Measurements from ENCODE around the gene CISD3.
"Not testable (repeated sequence)": the region's sequence is repeated elsewhere in the genome, so short reads cannot be mapped to it uniquely, and the experiment has no call there.

The CISD3 gene

DNA sequence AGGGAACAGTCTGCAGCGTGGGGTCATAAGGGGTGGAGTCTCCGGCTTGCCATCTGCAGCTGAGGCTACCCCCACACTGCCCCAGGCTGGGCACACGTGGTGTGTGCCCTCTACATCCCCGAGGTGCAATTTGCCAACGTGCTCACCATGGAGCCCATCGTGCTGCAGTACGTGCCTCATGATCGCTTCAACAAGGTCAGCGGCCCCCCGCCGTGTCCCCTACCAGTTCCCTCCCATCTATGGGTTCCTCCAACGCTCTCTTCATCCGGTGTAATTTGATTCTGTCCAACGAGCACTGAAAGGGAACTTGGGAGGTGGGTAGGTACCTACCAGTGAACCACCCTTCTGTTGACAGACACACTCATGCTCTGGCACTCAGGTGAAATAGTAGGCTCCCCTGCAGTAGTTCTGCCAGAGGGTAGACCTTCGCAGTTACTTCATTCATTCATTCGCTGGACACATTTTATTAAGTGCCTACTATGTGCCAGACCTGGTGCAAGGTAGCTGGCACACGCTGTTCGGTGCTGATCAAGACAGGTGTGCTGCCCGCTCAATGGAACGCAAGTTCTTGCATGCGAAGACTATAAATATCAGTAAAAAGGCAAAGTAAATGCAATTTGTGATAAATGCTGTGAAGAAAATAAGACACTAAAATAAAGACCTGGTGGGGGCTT is 22.3 kb upstream of the CISD3 start:
- no peak for DNase-seq (ENCODE audit: low read depth)

DNA sequence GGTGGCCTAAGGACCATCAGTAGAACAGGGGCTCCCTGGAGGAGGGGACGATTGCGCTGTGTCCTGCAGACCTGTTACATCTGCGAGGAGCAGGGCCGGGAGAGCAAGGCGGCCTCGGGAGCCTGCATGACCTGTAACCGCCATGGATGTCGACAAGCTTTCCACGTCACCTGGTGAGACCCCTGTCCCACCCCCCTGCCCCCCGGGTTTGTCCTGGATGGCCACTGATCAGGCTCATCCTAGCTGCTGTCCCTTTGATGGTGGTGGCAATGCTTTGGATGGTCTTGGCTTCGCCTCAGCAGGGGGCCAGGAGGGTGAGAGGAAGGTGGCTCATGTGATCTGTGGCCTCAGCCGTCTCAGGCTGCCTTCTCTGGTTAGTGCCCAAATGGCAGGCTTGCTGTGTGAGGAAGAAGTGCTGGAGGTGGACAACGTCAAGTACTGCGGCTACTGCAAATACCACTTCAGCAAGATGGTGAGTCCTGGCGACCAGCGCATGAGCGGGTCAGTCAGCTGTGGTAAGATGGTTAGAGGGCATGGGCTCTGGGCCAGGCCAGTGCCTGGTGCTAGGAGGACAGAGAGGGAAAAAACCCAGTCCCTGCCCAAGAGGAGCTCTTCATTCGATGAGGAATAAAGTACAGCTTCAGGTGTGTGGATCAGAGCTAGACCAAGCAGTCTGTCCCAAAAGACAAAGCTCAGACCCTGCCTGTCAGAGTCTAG is 20.9 kb upstream of the CISD3 start:
- no peak for DNase-seq (ENCODE audit: low read depth)

DNA sequence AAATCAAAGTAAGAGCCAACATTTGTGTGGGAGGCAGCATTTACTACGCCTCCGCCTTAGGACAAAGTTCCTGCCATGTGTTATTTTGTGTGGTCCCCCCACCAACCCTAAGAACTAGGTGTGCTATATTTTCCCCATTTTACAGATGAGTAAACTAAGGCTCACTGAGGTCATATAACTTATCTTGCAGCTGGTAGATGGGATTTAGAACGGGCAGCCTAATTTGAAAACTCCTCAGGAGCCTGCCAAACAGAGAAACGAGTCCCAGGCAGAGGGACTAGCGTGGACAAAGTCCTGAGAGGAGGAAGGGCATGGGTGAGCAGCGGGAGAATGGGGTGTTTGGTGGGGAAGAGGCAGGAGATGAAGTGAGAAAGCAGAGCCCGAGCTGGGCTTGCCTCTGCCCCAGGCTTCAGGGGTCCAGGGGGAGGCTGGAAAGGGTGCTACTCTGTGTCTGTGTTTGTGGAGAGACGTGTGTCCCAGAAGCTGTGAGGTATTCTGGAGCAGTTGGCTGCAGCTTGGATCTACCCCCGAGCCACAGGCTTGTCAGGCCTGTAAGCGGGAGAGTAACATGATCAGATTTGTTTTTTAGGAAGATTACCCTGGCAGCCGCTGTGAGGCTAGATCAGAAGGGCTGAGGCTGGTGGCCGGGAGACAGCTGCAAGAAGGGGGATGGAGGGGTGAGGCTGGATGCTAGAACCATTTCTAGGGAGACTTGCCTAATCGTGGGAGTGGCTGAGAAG is 20.1 kb upstream of the CISD3 start:
- DNase-seq (ENCODE audit: low read depth), result no peak

DNA sequence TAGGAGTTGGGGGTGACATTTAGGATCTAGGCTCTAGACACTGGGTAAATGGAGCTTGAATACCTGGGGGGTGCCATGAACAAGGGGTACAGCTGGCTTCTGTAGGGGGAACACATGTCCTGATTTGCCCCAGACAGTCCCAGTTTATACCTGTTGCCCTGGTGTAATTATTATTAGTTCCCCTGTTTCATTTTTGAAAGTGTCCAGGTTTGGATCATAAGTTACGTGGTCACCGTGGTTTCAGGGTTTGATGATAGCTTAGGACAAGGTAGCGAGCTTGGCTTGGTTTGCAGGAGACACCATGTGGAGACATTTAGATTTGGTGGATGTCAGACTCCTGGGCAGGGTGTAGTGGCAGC is 19.6 kb upstream of the CISD3 start:
- no peak for DNase-seq (ENCODE audit: low read depth)

DNA sequence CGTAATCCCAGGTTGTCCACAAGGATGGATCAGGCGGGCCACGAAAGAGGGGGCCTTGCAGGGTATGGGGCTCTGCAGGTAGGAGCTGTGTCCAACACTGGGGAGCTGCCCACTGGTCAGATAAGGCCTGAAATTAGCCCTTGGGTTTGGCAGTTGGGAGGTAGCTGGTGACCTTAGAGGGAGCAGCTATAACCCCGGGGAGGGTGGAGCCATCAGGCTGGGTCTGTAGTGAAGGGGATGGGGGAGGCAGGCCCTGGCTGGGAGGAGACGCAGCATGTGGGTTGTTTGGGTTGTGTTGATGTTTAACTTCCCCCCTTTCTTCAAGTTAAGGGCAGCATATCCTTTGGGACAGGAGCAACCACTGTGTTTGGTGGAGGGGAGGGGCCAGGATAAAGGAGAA is 19.2 kb upstream of the CISD3 start:
- DNase-seq (ENCODE audit: low read depth), result no peak

DNA sequence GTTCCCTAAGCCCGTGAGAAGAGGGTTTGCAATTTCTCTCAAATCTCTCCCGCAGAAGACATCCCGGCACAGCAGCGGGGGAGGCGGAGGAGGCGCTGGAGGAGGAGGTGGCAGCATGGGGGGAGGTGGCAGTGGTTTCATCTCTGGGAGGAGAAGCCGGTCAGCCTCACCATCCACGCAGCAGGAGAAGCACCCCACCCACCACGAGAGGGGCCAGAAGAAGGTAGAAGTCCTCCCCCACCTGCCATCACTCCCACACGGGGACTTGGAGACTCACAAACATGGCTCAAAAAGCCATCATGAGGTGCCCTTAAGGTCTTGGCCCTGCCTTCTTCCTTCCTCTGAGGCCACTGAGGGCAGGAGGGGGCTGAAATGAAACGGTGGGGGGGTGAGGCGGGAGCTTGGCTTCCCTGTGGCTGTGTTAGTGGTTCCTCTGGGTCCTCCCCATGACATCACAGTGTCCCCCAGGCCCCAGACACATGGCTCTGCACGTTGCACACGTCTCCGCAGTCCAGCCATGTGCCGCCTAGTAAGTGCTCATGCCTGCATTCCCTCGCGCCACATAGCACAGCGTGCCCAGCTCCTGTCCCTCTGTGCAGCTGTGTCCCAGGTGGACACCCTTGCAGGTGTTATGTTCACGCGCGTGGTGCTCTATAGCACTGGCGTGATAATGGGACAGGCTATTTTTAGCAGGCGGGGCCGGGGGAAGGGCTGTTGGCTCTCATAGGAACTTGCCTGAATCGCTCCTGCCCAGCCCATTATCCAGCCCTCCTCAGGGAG is 18.2 kb upstream of the CISD3 start:
- no peak for DNase-seq (ENCODE audit: low read depth)

DNA sequence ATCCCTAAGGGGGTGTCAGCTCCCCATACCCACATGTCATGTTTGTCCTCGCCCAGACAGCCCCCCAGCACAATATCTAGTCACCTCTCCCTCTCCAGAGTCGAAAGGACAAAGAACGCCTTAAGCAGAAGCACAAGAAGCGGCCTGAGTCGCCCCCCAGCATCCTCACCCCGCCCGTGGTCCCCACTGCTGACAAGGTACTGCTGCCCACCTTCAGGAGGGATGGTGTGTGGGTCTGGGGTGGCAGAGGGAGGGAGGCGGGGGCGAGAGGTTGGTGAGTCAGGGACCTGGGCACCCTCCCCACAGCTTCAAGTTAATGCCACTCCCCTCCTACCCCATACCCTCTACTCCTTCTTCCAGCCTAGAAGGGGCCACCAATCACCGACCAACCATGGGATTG is 17.5 kb upstream of the CISD3 start:
- DNase-seq (ENCODE audit: low read depth), result no peak

DNA sequence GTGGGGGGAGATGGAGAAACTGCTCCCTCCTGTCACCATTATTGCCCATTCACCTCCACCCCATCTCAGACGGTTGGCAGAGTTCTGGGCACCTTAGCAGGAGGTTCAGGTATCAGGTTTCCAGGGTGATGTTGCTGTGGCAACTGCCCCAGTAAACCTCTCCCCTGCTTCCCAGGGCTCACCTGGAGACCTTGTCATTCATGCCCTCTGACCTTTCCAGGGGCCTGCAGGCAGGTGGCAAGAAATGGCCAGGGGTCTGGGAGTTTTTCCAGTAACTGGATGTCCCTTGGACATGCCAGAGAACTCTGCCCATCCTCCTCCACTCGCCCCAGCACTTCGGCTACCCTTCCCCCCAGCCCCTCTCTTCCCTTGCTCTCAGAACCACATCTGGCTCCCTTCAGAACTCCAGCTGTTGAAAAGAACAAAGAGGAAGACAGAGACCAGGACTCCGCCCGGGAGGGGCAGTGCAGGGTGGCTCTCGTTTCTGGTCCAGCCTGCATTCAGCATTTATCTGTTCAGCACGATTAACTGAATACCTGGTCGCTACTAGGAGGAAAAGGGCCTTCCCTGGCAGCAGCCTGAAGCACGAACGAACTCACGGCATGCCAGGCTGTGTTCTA is 16.6 kb upstream of the CISD3 start:
- DNase-seq (ENCODE audit: low read depth), result no peak

DNA sequence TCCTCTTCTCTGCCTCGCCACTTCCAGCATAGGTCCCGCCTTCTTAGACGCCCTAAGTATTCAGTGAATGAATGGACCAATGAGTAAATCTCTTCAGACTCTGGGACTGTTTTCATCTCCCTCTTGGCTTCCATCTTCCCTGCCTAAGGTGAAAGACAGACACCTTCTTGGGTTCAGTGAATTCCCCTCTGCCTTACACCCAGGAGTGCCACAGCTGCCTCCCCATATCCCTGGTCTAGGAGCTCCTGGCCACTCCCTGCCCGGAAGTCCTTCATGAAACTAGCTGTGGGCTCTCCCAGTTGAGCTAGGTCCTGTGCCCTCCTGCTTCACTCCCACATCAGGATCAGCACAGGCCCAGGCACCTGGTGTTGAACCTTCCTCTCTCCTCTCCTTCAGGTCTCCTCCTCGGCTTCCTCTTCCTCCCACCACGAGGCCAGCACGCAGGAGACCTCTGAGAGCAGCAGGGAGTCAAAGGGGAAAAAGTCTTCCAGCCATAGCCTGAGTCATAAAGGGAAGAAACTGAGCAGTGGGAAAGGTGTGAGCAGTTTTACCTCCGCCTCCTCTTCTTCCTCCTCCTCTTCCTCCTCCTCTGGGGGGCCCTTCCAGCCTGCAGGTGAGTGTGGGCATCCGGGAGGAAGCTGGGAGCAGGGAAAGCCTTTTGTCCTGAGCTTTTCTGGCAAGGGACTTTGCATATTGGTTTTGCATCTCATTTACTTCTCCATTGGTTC is 14.8 kb upstream of the CISD3 start:
- no peak for DNase-seq (ENCODE audit: low read depth)

DNA sequence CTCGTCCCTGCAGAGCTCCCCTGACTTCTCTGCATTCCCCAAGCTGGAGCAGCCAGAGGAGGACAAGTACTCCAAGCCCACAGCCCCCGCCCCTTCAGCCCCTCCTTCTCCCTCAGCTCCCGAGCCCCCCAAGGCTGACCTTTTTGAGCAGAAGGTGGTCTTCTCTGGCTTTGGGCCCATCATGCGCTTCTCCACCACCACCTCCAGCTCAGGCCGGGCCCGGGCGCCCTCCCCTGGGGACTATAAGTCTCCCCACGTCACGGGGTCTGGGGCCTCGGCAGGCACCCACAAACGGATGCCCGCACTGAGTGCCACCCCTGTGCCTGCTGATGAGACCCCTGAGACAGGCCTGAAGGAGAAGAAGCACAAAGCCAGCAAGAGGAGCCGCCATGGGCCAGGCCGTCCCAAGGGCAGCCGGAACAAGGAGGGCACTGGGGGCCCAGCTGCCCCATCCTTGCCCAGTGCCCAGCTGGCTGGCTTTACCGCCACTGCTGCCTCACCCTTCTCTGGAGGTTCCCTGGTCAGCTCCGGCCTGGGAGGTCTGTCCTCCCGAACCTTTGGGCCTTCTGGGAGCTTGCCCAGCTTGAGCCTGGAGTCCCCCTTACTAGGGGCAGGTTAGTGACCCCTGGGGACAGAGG is 13.7 kb upstream of the CISD3 start:
- DNase-seq (ENCODE audit: low read depth), result no peak

DNA sequence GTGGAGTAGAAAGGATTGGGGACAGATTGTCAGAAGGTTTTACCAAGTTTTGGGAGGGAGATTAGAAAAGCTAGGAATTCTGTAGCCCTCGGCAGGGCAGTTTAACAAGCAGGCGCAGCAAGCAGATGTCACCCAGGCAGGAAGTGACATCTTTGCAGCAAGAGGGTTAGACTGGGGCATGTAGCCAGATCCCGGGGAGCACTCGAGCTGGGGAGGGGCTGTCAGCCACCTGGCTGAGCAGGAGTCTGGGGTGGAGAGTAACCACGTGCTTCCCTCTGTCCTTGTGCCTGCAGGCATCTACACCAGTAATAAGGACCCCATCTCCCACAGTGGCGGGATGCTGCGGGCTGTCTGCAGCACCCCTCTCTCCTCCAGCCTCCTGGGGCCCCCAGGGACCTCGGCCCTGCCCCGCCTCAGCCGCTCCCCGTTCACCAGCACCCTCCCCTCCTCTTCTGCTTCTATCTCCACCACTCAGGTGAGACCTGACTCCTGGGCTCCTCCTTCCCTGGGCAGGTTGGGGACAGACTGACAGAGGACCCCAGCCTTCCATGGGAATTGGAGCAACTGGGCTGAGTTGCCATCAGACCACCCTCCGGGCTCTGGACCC is 12.9 kb upstream of the CISD3 start:
- DNase-seq (ENCODE audit: low read depth), result no peak

DNA sequence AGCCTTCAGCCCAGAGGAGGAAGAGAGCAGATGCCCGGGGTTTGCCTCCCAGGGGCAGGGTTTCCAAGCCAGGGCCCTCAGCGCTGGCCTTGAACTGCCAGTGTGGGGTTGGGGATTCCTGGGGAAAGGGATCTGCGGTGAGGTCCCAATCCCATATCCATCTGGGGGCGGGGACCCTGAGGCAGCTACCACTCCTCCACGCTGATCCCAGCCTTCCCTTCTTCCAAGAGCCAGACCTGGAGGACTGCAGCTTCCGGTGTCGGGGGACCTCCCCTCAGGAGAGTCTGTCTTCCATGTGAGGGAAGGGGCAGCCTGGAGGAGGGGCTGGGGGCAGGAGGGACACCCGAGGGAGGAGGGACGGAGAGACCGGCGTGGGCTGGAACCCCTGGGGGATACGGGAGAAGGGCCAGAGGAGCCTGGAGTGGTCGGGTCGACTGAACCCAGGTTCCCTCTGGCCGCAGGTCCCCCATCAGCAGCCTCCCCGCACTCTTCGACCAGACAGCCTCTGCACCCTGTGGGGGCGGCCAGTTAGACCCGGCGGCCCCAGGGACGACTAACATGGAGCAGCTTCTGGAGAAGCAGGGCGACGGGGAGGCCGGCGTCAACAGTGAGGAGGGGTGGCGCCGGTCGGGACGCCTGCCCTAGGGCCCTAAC is 10.7 kb upstream of the CISD3 start:
- no peak for DNase-seq (ENCODE audit: low read depth)

DNA sequence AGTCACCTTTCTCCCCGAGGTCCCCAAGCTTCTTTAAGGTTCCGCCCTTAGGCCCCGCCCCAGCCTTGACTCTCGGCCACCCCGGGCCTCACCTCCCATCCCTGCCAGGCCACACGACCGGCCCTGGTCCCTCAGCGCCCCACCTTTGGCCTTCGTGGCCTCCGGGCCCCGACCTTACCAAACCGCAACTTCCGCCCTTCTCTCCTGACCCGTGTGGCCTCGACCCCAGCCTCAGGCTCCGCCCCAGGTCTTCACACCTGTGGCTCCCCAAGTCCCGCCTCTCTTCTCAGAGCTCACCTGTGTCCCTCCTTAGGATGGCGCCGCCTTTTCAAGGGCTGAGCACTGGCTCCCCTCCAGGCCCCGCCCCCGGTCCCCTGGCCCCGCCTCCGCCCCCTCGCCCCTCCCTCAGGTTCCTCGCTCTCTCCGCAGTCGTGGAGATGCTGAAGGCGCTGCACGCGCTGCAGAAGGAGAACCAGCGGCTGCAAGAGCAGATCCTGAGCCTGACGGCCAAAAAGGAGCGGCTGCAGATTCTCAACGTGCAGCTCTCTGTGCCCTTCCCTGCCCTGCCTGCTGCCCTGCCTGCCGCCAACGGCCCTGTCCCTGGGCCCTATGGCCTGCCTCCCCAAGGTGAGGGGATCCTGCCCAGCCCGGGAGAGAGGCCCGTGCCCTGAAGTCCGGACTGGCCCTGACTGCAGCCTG is 10.0 kb upstream of the CISD3 start:
- no peak for DNase-seq (ENCODE audit: low read depth)

DNA sequence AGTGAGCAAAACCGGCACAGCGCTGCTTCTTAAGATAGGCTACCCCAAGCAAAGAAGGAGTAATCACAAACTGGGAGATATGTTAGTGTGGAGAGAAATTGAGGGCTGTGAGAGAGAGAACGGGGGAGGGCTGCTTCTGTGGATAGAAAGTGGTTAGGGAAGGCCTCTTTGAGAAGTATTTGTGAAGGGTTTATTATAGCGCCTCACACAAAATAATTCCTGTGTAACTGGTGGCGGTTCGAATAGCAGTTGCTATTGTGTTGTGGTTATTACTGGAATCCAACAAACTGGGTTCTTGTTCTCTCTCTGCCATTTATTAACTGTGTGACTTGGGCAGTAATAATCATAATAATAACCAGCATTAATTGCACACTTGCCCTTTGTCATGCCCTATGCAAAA is 9.2 kb upstream of the CISD3 start:
- no peak for DNase-seq (ENCODE audit: low read depth)

DNA sequence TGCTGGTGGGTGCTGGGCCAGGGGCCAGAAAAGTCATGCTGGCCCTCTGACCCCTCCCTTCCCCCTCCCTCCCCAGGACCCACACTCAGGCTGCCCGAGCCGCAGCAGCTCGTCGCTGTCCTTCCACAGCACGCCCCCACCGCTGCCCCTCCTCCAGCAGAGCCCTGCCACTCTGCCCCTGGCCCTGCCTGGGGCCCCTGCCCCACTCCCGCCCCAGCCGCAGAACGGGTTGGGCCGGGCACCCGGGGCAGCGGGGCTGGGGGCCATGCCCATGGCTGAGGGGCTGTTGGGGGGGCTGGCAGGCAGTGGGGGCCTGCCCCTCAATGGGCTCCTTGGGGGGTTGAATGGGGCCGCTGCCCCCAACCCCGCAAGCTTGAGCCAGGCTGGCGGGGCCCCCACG is 8.3 kb upstream of the CISD3 start:
- DNase-seq (ENCODE audit: low read depth), result no peak

DNA sequence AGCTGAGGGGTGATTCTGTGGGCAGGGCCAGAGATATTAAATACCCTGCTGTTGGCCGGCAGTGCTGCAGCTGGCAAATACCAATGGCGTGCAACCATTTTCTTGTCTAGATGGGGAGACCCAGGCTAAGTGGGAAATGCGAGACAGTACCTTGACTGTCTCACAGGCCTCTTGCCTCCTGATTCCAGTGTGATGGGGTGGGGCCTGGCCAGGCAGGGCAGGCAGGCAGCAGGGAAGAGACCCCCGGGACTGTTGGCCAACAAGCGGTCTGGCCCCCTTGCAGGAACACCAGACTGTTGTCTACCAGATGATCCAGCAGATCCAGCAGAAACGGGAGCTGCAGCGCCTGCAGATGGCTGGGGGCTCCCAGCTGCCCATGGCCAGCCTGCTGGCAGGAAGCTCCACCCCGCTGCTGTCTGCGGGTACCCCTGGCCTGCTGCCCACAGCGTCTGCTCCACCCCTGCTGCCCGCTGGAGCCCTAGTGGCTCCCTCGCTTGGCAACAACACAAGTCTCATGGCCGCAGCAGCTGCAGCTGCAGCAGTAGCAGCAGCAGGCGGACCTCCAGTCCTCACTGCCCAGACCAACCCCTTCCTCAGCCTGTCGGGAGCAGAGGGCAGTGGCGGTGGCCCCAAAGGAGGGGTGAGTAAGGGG is 5.7 kb upstream of the CISD3 start:
- DNase-seq (ENCODE audit: low read depth), result no peak

DNA sequence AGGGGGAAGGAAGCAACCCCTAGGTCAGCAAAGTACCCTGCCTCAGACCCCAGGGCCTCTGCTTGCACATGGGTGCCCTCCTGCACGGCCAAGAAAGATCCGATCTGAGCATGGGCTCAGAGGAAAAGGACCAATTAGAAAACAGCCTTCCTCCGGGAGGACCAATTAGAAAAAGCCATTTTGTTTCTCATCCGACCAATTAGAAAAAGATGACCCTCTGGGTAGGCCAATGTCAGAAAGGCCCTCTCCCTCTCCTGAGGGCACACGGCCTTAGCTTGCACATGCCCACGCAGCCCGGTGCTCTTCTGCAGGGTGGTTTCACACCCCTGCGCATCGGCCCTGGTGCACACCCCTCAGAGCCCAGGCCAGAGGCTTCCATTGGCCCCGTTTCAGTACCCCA is 5.1 kb upstream of the CISD3 start:
- DNase-seq (ENCODE audit: low read depth), result no peak

DNA sequence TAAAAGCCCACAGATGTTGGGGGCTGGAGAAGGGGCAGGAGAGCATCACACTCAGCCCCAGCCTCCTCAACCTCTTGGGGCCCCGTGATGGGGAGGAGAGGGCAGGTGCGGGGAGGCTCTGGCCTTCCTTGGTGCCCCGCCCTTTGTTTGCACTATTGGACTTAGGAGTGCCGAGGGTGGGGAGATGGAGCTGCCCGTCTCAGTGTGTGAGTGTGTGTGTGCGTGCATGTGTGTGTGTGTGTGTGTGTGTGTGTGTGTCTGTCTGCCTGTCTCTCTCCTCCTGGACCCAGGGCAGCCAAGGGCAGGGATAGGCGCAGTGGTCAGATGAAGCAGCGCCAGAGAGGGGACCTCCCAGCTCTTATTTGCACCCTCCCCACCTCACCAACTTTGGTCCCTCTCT is 4.0 kb upstream of the CISD3 start:
- DNase-seq (ENCODE audit: low read depth), result not testable (repeated sequence)

DNA sequence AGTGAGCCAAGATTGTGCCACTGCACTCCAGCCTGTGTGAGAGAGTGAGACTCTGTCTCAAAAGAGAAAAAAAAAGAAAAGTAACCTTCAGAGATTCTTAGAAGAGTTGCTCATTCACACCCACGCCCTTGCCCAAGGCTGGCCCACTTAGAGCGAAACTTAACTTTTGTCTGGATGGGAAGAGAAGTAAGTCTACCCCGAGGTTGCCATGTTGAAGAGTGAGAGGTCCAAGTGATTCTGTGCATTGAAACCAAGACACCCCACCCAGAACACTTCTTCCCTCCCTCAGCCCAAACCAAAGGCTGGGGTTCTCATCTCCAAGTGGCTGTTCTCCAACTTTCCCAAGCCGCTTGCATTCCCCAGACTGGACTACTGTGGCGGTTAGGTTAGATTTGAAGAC is 2.4 kb upstream of the CISD3 start:
- no peak for DNase-seq (ENCODE audit: low read depth)

Measured in GM04503 (cell line).